ENCODE data around the gene MTCH2. TPM values are rescaled to one million over a fixed set of nuclear protein-coding genes. Genes with fewer than 3 reads are reported as not detected.

The MTCH2 gene
- total RNA-seq, 2 experiments from 2014 or later = 11.8 to 12.7 TPM

- H3K36me3 Mint-ChIP-seq (ENCODE audit: low read depth) = no peaks in the 10 kb centered on the region
- Histone ChIP-seq H3K9me3 (ENCODE audit: control insufficient read depth in 1 of 2, insufficient read depth in 1 of 2, low read length in 2 of 2) (no peaks in the 10 kb centered on the region), H3K4me3 (ENCODE audit: low read length) (no peak overlapping the region), H3K27ac (ENCODE audit: low read depth in 1 of 2, low read length in 2 of 2) (no peak overlapping the region), H3K36me3 (ENCODE audit: insufficient read depth, low read length) (no peaks in the 10 kb centered on the region), H3K27me3 (ENCODE audit: control insufficient read depth in 1 of 2, insufficient read depth in 2 of 2, low read length in 2 of 2) (no peaks in the 10 kb centered on the region), H3K4me1 (ENCODE audit: insufficient read depth, low read length) (no peaks in the 10 kb centered on the region)
- H3K4me3 Mint-ChIP-seq = no peak overlapping the region
- ChIA-PET CTCF (no interaction called here), POLR2A (no interaction called here)
- no peaks in the 10 kb centered on the region for H3K9me3 Mint-ChIP-seq
- no peak for TF ChIP-seq CTCF (IDR thresholded peaks at IDR 0.05)
- H3K4me1 Mint-ChIP-seq (ENCODE audit: low read depth) = no peaks in the 10 kb centered on the region
- intact Hi-C loops (cut with DNase I, micrococcal nuclease) = no loop called here
- DNase-seq (no peak), ATAC-seq (ENCODE audit: poor library complexity) (no peak)
- H3K27me3 Mint-ChIP-seq = no peaks in the 10 kb centered on the region
- no peak overlapping the region for H3K27ac Mint-ChIP-seq
These were observed 35.0 kb downstream of the MTCH2 start for GRCh38 chr11:47607380-47607779.

DNA sequence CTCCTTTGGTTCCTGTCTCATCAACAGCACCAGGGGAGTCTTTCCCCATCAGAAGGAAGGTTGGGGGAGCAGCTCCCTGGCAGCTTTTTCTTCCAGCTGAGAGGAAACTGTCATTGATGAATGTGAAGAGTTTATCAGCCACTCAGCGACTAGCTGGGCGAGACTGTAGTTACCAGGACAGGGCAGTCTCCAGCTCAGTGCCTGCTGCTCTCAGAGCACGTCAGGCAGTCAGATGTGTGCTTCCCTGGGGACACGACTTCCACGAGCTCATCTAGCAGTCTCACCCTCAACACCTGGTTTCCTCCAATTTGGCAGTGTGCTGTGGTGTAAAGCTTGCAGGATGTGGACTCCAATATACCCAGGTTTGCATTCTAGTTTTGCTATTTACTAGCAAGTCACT is 35.6 kb downstream of the MTCH2 start:
- CTCF ChIA-PET = no interaction called here
- intact Hi-C loops (cut with DNase I, micrococcal nuclease) = no loop called here
- no peak for ATAC-seq (ENCODE audit: poor library complexity)

GRCh38 chr11:47605921-47606320 is 36.4 kb downstream of the MTCH2 start:
- no peak overlapping the region for H3K4me3 Mint-ChIP-seq
- no peak for ATAC-seq (ENCODE audit: poor library complexity)
- H3K27me3 ChIP-seq (ENCODE audit: control insufficient read depth in 1 of 2, insufficient read depth in 2 of 2, low read length in 2 of 2) = no peaks in the 10 kb centered on the region
- ChIA-PET CTCF (no interaction called here), POLR2A (no interaction called here)
- intact Hi-C loops (cut with DNase I, micrococcal nuclease) = no loop called here
- no peak overlapping the region for H3K27ac ChIP-seq (ENCODE audit: low read depth in 1 of 2, low read length in 2 of 2)
- no peak overlapping the region for H3K4me3 ChIP-seq (ENCODE audit: low read length)
- H3K9me3 Mint-ChIP-seq = no peaks in the 10 kb centered on the region
- H3K27me3 Mint-ChIP-seq = no peaks in the 10 kb centered on the region
- no peaks in the 10 kb centered on the region for H3K36me3 Mint-ChIP-seq (ENCODE audit: low read depth)
- no peak for TF ChIP-seq CTCF (IDR thresholded peaks at IDR 0.05)
- H3K9me3 ChIP-seq (ENCODE audit: control insufficient read depth in 1 of 2, insufficient read depth in 1 of 2, low read length in 2 of 2) = no peaks in the 10 kb centered on the region
- H3K4me1 ChIP-seq (ENCODE audit: insufficient read depth, low read length) = no peaks in the 10 kb centered on the region
- H3K36me3 ChIP-seq (ENCODE audit: insufficient read depth, low read length) = no peaks in the 10 kb centered on the region
- H3K4me1 Mint-ChIP-seq (ENCODE audit: low read depth) = no peaks in the 10 kb centered on the region
- no peak for DNase-seq
- no peak overlapping the region for H3K27ac Mint-ChIP-seq

More for the DNA sequence above, 35.6 kb downstream of the MTCH2 start:
- Mint-ChIP-seq H3K4me3 (no peak overlapping the region), H3K27me3 (no peaks in the 10 kb centered on the region), H3K9me3 (no peaks in the 10 kb centered on the region), H3K36me3 (ENCODE audit: low read depth) (no peaks in the 10 kb centered on the region), H3K27ac (no peak overlapping the region), H3K4me1 (ENCODE audit: low read depth) (no peaks in the 10 kb centered on the region)
- Histone ChIP-seq H3K27me3 (ENCODE audit: control insufficient read depth in 1 of 2, insufficient read depth in 2 of 2, low read length in 2 of 2) (no peaks in the 10 kb centered on the region), H3K9me3 (ENCODE audit: control insufficient read depth in 1 of 2, insufficient read depth in 1 of 2, low read length in 2 of 2) (no peaks in the 10 kb centered on the region), H3K4me1 (ENCODE audit: insufficient read depth, low read length) (no peaks in the 10 kb centered on the region), H3K27ac (ENCODE audit: low read depth in 1 of 2, low read length in 2 of 2) (no peak overlapping the region), H3K36me3 (ENCODE audit: insufficient read depth, low read length) (no peaks in the 10 kb centered on the region), H3K4me3 (ENCODE audit: low read length) (no peak overlapping the region)
- no peak for DNase-seq
- TF ChIP-seq CTCF (IDR thresholded peaks at IDR 0.05) = no peak
- POLR2A ChIA-PET = no interaction called here

Data from CD4-positive, alpha-beta T cell (primary cell).